Measurements from ENCODE around the gene GTF2H4.

- TF ChIP-seq EP300 (conservative IDR thresholded peaks at IDR 0.05; ENCODE audit: poor library complexity, severe bottlenecking) (no peak), CTCF (IDR thresholded peaks at IDR 0.05; ENCODE audit: poor library complexity, severe bottlenecking) (no peak), EZH2 (IDR thresholded peaks at IDR 0.05; ENCODE audit: borderline replicate concordance, insufficient read depth, low read length, poor library complexity, severe bottlenecking) (no peak)
These were observed 29.3 kb downstream of the GTF2H4 start for GRCh38 chr6:30937265-30937664.
